ENCODE results near the gene KDM1B. TPM values are rescaled to one million over a fixed set of nuclear protein-coding genes. Genes with fewer than 3 reads are reported as not detected.

The KDM1B gene
- total RNA-seq, 1 experiment from 2014 or later = 21.2 TPM

DNA sequence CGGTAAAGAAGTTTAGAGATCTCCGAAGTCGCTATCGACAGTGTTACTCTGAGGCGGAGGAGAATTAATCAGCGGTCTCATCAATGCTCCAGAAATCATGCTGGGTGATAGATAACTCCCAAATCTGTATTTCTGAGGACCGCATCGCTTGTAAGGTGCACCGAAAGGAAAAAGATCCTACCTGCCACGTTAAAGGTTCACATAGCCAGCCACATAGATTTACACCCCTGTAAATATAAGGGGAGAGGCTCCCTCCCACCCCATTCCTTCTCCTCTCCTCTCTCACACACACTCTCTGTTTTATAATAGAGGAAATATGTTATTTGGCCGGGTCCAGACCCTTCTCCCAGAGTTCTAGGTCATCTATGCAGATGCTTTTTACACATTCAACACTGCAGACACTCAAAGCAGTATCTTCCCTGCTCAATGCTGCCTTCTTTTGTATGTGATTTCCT lies 109.7 kb downstream of the KDM1B start:
- no peak for DNase-seq (ENCODE audit: unreplicated experiment)
- BruUV-seq (replicated peaks) = TSS peak; percentile 70
- Mint-ChIP-seq H3K4me1 (ENCODE audit: insufficient read depth, unreplicated experiment) (peaks cover 30% of the 10 kb centered on the region), H3K27me3 (ENCODE audit: insufficient read depth, unreplicated experiment) (no peaks in the 10 kb centered on the region), H3K27ac (ENCODE audit: low read depth, unreplicated experiment) (peak overlapping the region; percentile 76), H3K36me3 (ENCODE audit: insufficient read depth, unreplicated experiment) (peaks cover 6% of the 10 kb centered on the region), H3K9me3 (ENCODE audit: unreplicated experiment) (no peaks in the 10 kb centered on the region), H3K4me3 (ENCODE audit: unreplicated experiment) (peak overlapping the region; percentile 96)
- ChIA-PET POLR2A (interaction anchor here (0.6 to 6.0 kb wide), 17 partner anchors 11 to 401 kb away, joined by 3 to 65 read pairs (median 5); partner anchors contain the start of genes KDM1B, KIF13A and RNF144B), CTCF (interaction anchor here (0.6 to 1.8 kb wide), 9 partner anchors 20 to 1586 kb away, joined by 3 to 8 read pairs (median 3); no protein-coding TSS in a partner anchor)
- TF ChIP-seq, protein P1, sequence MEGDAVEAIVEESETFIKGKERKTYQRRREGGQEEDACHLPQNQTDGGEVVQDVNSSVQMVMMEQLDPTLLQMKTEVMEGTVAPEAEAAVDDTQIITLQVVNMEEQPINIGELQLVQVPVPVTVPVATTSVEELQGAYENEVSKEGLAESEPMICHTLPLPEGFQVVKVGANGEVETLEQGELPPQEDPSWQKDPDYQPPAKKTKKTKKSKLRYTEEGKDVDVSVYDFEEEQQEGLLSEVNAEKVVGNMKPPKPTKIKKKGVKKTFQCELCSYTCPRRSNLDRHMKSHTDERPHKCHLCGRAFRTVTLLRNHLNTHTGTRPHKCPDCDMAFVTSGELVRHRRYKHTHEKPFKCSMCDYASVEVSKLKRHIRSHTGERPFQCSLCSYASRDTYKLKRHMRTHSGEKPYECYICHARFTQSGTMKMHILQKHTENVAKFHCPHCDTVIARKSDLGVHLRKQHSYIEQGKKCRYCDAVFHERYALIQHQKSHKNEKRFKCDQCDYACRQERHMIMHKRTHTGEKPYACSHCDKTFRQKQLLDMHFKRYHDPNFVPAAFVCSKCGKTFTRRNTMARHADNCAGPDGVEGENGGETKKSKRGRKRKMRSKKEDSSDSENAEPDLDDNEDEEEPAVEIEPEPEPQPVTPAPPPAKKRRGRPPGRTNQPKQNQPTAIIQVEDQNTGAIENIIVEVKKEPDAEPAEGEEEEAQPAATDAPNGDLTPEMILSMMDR (IDR thresholded peaks at IDR 0.05; ENCODE audit: unreplicated experiment) = no peak
- intact Hi-C loops (cut with micrococcal nuclease) = loop anchor here (1.0 to 5.0 kb wide), 4 partner anchors 110 to 278 kb away; partner anchors contain the start of genes KDM1B, KIF13A, RNF144B and TPMT

DNA sequence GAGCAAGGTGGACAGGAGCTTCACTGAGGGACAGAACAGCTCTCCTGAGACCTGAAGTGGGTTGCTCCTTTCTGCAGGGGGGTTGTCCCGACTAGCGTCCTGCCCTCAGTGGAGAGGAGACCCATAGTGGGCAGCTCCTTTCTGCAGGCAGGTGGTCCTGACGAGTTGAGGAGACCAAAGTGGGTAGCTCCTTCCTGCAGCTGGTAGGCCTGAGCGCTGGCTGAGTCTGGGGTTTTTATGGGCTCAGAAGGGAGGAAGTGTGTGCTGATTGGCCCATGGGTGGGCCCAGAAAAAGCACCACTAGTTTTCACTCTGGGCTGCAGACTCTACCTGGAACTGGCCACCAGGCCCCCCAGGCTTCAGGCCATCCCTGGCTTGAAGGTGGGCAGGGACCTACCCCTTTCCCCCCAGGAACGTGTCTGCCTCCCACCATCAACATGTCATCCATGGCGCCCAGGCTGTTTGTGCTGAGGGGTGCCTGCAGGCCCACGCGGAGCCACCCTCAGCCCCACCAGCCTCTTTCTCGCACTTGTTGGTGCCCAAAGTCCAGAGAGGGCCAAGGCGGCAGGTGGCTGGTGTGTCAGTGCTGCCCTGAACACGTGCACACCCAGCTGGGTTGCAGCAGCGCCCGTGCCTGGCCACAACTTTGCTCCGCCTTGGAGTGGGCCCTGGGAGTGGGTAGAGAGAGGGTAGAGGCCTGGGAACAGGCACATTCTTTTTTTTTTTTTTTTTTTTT lies 110.7 kb downstream of the KDM1B start:
- no TSS peak for BruUV-seq (replicated peaks)
- intact Hi-C loops (cut with micrococcal nuclease) = loop anchor here (2.0 kb wide), 1 partner anchor 111 kb away; the partner anchor contains the start of genes KDM1B and TPMT
- ChIA-PET CTCF (interaction anchor here (0.6 to 1.8 kb wide), 9 partner anchors 19 to 1585 kb away, joined by 3 to 8 read pairs (median 3); no protein-coding TSS in a partner anchor), POLR2A (interaction anchor here (0.7 to 3.9 kb wide), 8 partner anchors 12 to 279 kb away, joined by 3 to 40 read pairs (median 7); partner anchors contain the start of genes KDM1B and KIF13A)
- Mint-ChIP-seq H3K4me3 (ENCODE audit: unreplicated experiment) (peak overlapping the region; percentile 96), H3K27ac (ENCODE audit: low read depth, unreplicated experiment) (peak overlapping the region; percentile 76), H3K27me3 (ENCODE audit: insufficient read depth, unreplicated experiment) (no peaks in the 10 kb centered on the region), H3K9me3 (ENCODE audit: unreplicated experiment) (no peaks in the 10 kb centered on the region), H3K4me1 (ENCODE audit: insufficient read depth, unreplicated experiment) (peaks cover 20% of the 10 kb centered on the region), H3K36me3 (ENCODE audit: insufficient read depth, unreplicated experiment) (peaks cover 6% of the 10 kb centered on the region)
- no peak for DNase-seq (ENCODE audit: unreplicated experiment)
- TF ChIP-seq, protein P1 (IDR thresholded peaks at IDR 0.05; ENCODE audit: unreplicated experiment) = no peak

DNA sequence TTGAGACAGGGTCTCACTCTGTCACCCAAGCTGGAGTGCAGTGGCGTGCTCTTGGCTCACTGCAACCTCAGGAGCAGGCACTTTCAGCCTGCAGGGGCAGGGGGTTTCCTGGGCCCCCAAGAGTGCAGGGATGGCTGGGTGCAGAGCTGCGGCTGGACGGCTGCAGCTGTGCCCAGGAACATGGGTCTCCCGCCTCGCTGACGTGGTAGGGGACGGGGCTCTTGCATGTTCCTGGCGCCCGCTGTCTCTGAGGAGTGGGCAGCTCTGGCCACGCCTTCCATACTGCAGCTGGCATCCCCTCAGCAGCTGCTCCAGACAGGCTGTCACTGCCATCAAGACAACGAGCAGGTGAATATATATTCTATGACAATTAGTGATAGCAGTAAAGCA lies 111.3 kb downstream of the KDM1B start:
- Mint-ChIP-seq H3K9me3 (ENCODE audit: unreplicated experiment) (no peaks in the 10 kb centered on the region), H3K36me3 (ENCODE audit: insufficient read depth, unreplicated experiment) (peaks cover 6% of the 10 kb centered on the region), H3K27ac (ENCODE audit: low read depth, unreplicated experiment) (no peak overlapping the region), H3K4me1 (ENCODE audit: insufficient read depth, unreplicated experiment) (peaks cover 16% of the 10 kb centered on the region), H3K27me3 (ENCODE audit: insufficient read depth, unreplicated experiment) (no peaks in the 10 kb centered on the region), H3K4me3 (ENCODE audit: unreplicated experiment) (no peak overlapping the region)
- no TSS peak for BruUV-seq (replicated peaks)
- no peak for DNase-seq (ENCODE audit: unreplicated experiment)
- ChIA-PET POLR2A (no interaction called here), CTCF (interaction anchor here (0.6 to 1.8 kb wide), 4 partner anchors 19 to 236 kb away, joined by 3 to 8 read pairs (median 3); no protein-coding TSS in a partner anchor)
- intact Hi-C loops (cut with micrococcal nuclease) = no loop called here
- TF ChIP-seq, protein P1 (IDR thresholded peaks at IDR 0.05; ENCODE audit: unreplicated experiment) = no peak

DNA sequence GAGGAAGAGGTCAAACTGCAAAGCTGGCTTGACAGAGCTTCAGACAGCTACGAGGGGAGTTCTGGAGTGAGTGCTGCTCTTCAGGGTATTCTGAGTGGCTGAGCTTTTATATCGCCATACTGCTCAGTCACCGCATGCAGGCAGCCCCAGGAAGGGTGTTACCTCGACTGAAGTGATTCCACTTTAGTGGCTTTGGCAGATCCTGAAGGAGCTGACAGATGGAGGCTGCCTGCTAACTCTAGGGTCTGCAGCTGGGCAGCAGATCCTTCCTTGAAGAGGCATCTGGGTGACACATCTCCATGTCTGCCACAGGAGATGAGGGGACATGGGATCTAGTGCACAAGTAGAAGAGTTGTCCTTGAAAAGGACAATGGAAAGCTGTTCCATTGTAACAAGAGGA lies 112.8 kb downstream of the KDM1B start:
- ChIA-PET CTCF (interaction anchor here (0.6 to 1.2 kb wide), 3 partner anchors 56 to 515 kb away, joined by 3 to 5 read pairs (median 3); no protein-coding TSS in a partner anchor), POLR2A (interaction anchor here (0.7 kb wide), 2 partner anchors 9 to 220 kb away, joined by 3 read pairs; no protein-coding TSS in a partner anchor)
- H3K9me3 Mint-ChIP-seq (ENCODE audit: unreplicated experiment) = no peaks in the 10 kb centered on the region
- no TSS peak for BruUV-seq (replicated peaks)
- H3K4me3 Mint-ChIP-seq (ENCODE audit: unreplicated experiment) = no peak overlapping the region
- intact Hi-C loops (cut with micrococcal nuclease) = no loop called here
- no peak for DNase-seq (ENCODE audit: unreplicated experiment)
- TF ChIP-seq, protein P1 (IDR thresholded peaks at IDR 0.05; ENCODE audit: unreplicated experiment) = no peak
- H3K27ac Mint-ChIP-seq (ENCODE audit: low read depth, unreplicated experiment) = no peak overlapping the region
- peaks cover 5% of the 10 kb centered on the region for H3K36me3 Mint-ChIP-seq (ENCODE audit: insufficient read depth, unreplicated experiment)
- no peaks in the 10 kb centered on the region for H3K27me3 Mint-ChIP-seq (ENCODE audit: insufficient read depth, unreplicated experiment)
- peaks cover 9% of the 10 kb centered on the region for H3K4me1 Mint-ChIP-seq (ENCODE audit: insufficient read depth, unreplicated experiment)

Measured in MCF 10A (cell line).